SHP77 treated with DMSO at 0.1 percent for 48 hours (cell line): ENCODE data around the gene ANXA8L1.
"Not testable (repeated sequence)": the region's sequence is repeated elsewhere in the genome, so short reads cannot be mapped to it uniquely, and the experiment has no call there.

Experiments
- DNase-seq: peaks from one replicate; lab custom pipeline; 2025; lab: John Stamatoyannopoulos, UW

Gene ANXA8L1

GRCh38 chr10:46398212-46398886 is 22.8 kb downstream of the ANXA8L1 start:
- DNase-seq: not testable (repeated sequence)

- not testable (repeated sequence) for DNase-seq
Measured at GRCh38 chr10:46409556-46409955, 34.0 kb downstream of the ANXA8L1 start.

GRCh38 chr10:46411123-46411522 is 35.5 kb downstream of the ANXA8L1 start:
- not testable (repeated sequence) for DNase-seq

GRCh38 chr10:46412665-46413064 is 37.1 kb downstream of the ANXA8L1 start:
- DNase-seq: not testable (repeated sequence)

- not testable (repeated sequence) for DNase-seq
Measured at GRCh38 chr10:46415291-46415690, 39.7 kb downstream of the ANXA8L1 start.

- DNase-seq: not testable (repeated sequence)
Measured at GRCh38 chr10:46418283-46418682, 42.7 kb downstream of the ANXA8L1 start.

GRCh38 chr10:46419570-46420379 is 44.2 kb downstream of the ANXA8L1 start:
- not testable (repeated sequence) for DNase-seq

GRCh38 chr10:46423550-46423949 is 48.0 kb downstream of the ANXA8L1 start:
- DNase-seq: not testable (repeated sequence)

- DNase-seq: not testable (repeated sequence)
Measured at GRCh38 chr10:46440942-46441341, 65.4 kb downstream of the ANXA8L1 start.
